GM21619 (cell line): Measurements from ENCODE around the gene SLC22A17.

Experiments
- ATAC-seq: cut with Tn5 transposase; IDR thresholded peaks from one replicate; pipeline ENCODE4 v1.9.1; 2021; ENCODE audit not compliant: unreplicated experiment

SLC22A17 gene

GRCh38 chr14:23316300-23316699 is 36.4 kb downstream of the SLC22A17 start:
- no peak for ATAC-seq

- no peak for ATAC-seq
Measured at GRCh38 chr14:23310546-23310945, 42.1 kb downstream of the SLC22A17 start.

GRCh38 chr14:23308721-23309445 is 43.8 kb downstream of the SLC22A17 start:
- ATAC-seq = no peak

GRCh38 chr14:23307687-23308644 is 44.7 kb downstream of the SLC22A17 start:
- ATAC-seq = no peak

GRCh38 chr14:23307146-23307530 is 45.5 kb downstream of the SLC22A17 start:
- ATAC-seq = no peak

GRCh38 chr14:23306412-23307145 is 46.1 kb downstream of the SLC22A17 start, which contains the start of gene BCL2L2:
Gene BCL2L2 (plus strand): TSS chr14:23306833. CDS start chr14:23307768, 935 bp downstream.
- peak; percentile 21 for ATAC-seq

- peak; percentile 32 for ATAC-seq
Measured at GRCh38 chr14:23302290-23303225, 50.1 kb downstream of the SLC22A17 start, which contains the start of gene PPP1R3E. Gene PPP1R3E (minus strand): TSS chr14:23302859. CDS start chr14:23302576, 283 bp downstream.

GRCh38 chr14:23301969-23302289 is 50.8 kb downstream of the SLC22A17 start:
- peak; percentile 18 for ATAC-seq

- ATAC-seq = peak; percentile 71
Measured at GRCh38 chr14:23301288-23301968, 51.3 kb downstream of the SLC22A17 start.

GRCh38 chr14:23300687-23301223 is 51.9 kb downstream of the SLC22A17 start:
- ATAC-seq = no peak

- no peak for ATAC-seq
Measured at GRCh38 chr14:23299986-23300686, 52.6 kb downstream of the SLC22A17 start.

GRCh38 chr14:23299211-23299957 is 53.3 kb downstream of the SLC22A17 start:
- ATAC-seq = no peak

- ATAC-seq = no peak
Measured at GRCh38 chr14:23297611-23298277, 54.9 kb downstream of the SLC22A17 start.

GRCh38 chr14:23297096-23297495 is 55.6 kb downstream of the SLC22A17 start:
- no peak for ATAC-seq
